Neural progenitor cell (in vitro differentiated cells): Measurements from ENCODE around the gene EYA4. TPM values are rescaled to one million over a fixed set of nuclear protein-coding genes. Genes with fewer than 3 reads are reported as not detected.

ENCODE experiments used
- DNase-seq: peaks from one replicate; pipeline ENCODE4 v3.0.0-alpha.2; 2016; ENCODE audit warnings: low spot score
- H2AFZ ChIP-seq: fragments of 200-600 bp; sonication (generic); replicated peaks from 2 replicates; pipeline ENCODE4 v1.6.1; 2016; ENCODE audit warnings: antibody characterized with exemption
- H3F3A ChIP-seq: fragments of 200-600 bp; sonication (generic); 2 replicates; pipeline ENCODE4 v1.6.1; 2016; ENCODE audit warnings: antibody characterized with exemption, low read depth
- H3K27ac ChIP-seq: fragments of 200-600 bp; sonication (generic); 2 replicates; pipeline ENCODE4 v1.5.1; 2016; ENCODE audit warnings: mild to moderate bottlenecking
- H3K27me3 ChIP-seq: fragments of 200-600 bp; sonication (generic); 2 replicates; pipeline ENCODE4 v1.6.1; 2016; ENCODE audit warnings: mild to moderate bottlenecking, moderate library complexity
- H3K36me3 ChIP-seq: fragments of 200-600 bp; sonication (generic); 2 replicates; pipeline ENCODE4 v1.5.1; 2016
- H3K4me1 ChIP-seq: fragments of 200-600 bp; sonication (generic); 2 replicates; pipeline ENCODE4 v1.6.1; 2016; ENCODE audit warnings: mixed run types
- H3K4me2 ChIP-seq: fragments of 200-600 bp; sonication (generic); 2 replicates; pipeline ENCODE4 v1.6.1; 2016
- H3K4me3 ChIP-seq: fragments of 200-600 bp; sonication (generic); 2 replicates; pipeline ENCODE4 v1.5.1; 2016
- H3K79me2 ChIP-seq: fragments of 200-600 bp; sonication (generic); 2 replicates; pipeline ENCODE4 v1.6.1; 2016; ENCODE audit warnings: low read depth
- H3K9ac ChIP-seq: fragments of 200-600 bp; sonication (generic); 2 replicates; pipeline ENCODE4 v1.6.1; 2016
- H3K9me3 ChIP-seq: fragments of 200-600 bp; sonication (generic); 2 replicates; pipeline ENCODE4 v1.5.1; 2016; ENCODE audit warnings: low read depth
- H4K20me1 ChIP-seq: fragments of 200-600 bp; sonication (generic); 2 replicates; pipeline ENCODE4 v1.6.1; 2016; ENCODE audit warnings: low read depth
- H3K27ac Mint-ChIP-seq: 3 replicates; pipeline ENCODE4 v1.8.0; 2021; ENCODE audit warnings: mixed read lengths
- H3K27me3 Mint-ChIP-seq: 2 replicates; pipeline ENCODE4 v1.8.0; 2022; ENCODE audit warnings: low read depth, mild to moderate bottlenecking, inconsistent platforms, moderate library complexity, mixed read lengths; ENCODE audit not compliant: insufficient read depth
- H3K36me3 Mint-ChIP-seq: 3 replicates; pipeline ENCODE4 v1.8.0; 2021; ENCODE audit warnings: mixed read lengths
- H3K4me1 Mint-ChIP-seq: 3 replicates; pipeline ENCODE4 v1.8.0; 2021; ENCODE audit warnings: mixed read lengths
- H3K4me3 Mint-ChIP-seq: 3 replicates; pipeline ENCODE4 v1.8.0; 2021; ENCODE audit warnings: mild to moderate bottlenecking, moderate library complexity, mixed read lengths
- H3K9me3 Mint-ChIP-seq: 3 replicates; pipeline ENCODE4 v1.8.0; 2020; ENCODE audit warnings: mixed read lengths
- CTCF ChIP-seq: fragments of 200-600 bp; sonication (generic); IDR thresholded peaks from 2 replicates; pipeline ENCODE4 v1.5.1; 2017; ENCODE audit warnings: antibody characterized with exemption, mild to moderate bottlenecking
- EZH2 ChIP-seq: fragments of 200-600 bp; sonication (generic); IDR thresholded peaks from 2 replicates; pipeline ENCODE4 v1.6.1; 2017; ENCODE audit warnings: antibody characterized with exemption, mild to moderate bottlenecking, moderate library complexity
- EZH2phosphoT487 ChIP-seq: fragments of 200-600 bp; sonication (generic); IDR thresholded peaks from 2 replicates; pipeline ENCODE4 v1.6.1; 2017; ENCODE audit warnings: antibody characterized with exemption
- total RNA-seq: library from RNA; depleted of rRNA; stranded (reverse); fragments of >200 nt; gene quantifications from 2 replicates; pipeline ENCODE4 v1.2.3, GENCODE V29; 2015; ENCODE audit warnings: low replicate concordance

The EYA4 gene
- total RNA-seq, 1 donor from 2014 or later, result 2.4 TPM

- peaks cover 11% of the 10 kb centered on the region for H3K4me1 Mint-ChIP-seq
These were observed 74.7 kb downstream of the EYA4 start for GRCh38 chr6:133315811-133316210.

GRCh38 chr6:133317704-133318103 is 76.5 kb downstream of the EYA4 start:
- TF ChIP-seq EZH2phosphoT487 (no peak), EZH2 (no peak), CTCF (no peak)
- H3K27ac Mint-ChIP-seq, result no peak overlapping the region
- no peaks in the 10 kb centered on the region for H3K36me3 Mint-ChIP-seq
- no peak for DNase-seq
- H3K4me1 Mint-ChIP-seq, result peaks cover 6% of the 10 kb centered on the region
- no peaks in the 10 kb centered on the region for H4K20me1 ChIP-seq
- H3K27me3 ChIP-seq, result no peaks in the 10 kb centered on the region
- peaks cover 11% of the 10 kb centered on the region for H3K4me1 ChIP-seq
- H3K4me3 ChIP-seq, result no peak overlapping the region
- no peak overlapping the region for H3K9ac ChIP-seq
- H3K4me3 Mint-ChIP-seq, result no peak overlapping the region
- H3K27ac ChIP-seq, result no peak overlapping the region
- H2AFZ ChIP-seq, result no peak overlapping the region
- H3K4me2 ChIP-seq, result no peak overlapping the region
- no peaks in the 10 kb centered on the region for H3K27me3 Mint-ChIP-seq
- no peaks in the 10 kb centered on the region for H3K9me3 ChIP-seq
- H3K36me3 ChIP-seq, result no peaks in the 10 kb centered on the region
- H3F3A ChIP-seq, result no peaks in the 10 kb centered on the region
- H3K79me2 ChIP-seq, result no peaks in the 10 kb centered on the region
- no peaks in the 10 kb centered on the region for H3K9me3 Mint-ChIP-seq

More at GRCh38 chr6:133315811-133316210, 74.7 kb downstream of the EYA4 start:
- peak overlapping the region; percentile 24 for H2AFZ ChIP-seq
- no peaks in the 10 kb centered on the region for H3K79me2 ChIP-seq
- peaks cover 2% of the 10 kb centered on the region for H3K27me3 Mint-ChIP-seq
- no peak overlapping the region for H3K27ac Mint-ChIP-seq
- H3K4me3 ChIP-seq, result no peak overlapping the region
- H3K4me3 Mint-ChIP-seq, result no peak overlapping the region
- H3K36me3 Mint-ChIP-seq, result no peaks in the 10 kb centered on the region
- no peaks in the 10 kb centered on the region for H3K9me3 ChIP-seq
- H3K4me1 ChIP-seq, result peaks cover 17% of the 10 kb centered on the region
- no peak for DNase-seq
- H3K27me3 ChIP-seq, result no peaks in the 10 kb centered on the region
- H3K9me3 Mint-ChIP-seq, result no peaks in the 10 kb centered on the region
- no peaks in the 10 kb centered on the region for H3K36me3 ChIP-seq
- H3K4me2 ChIP-seq, result no peak overlapping the region
- H3K27ac ChIP-seq, result no peak overlapping the region
- H4K20me1 ChIP-seq, result no peaks in the 10 kb centered on the region
- TF ChIP-seq EZH2, result no peak
- TF ChIP-seq EZH2phosphoT487, result no peak
- TF ChIP-seq CTCF, result no peak
- H3K9ac ChIP-seq, result no peak overlapping the region
- no peaks in the 10 kb centered on the region for H3F3A ChIP-seq

GRCh38 chr6:133326584-133326983 is 85.4 kb downstream of the EYA4 start:
- Histone ChIP-seq H2AFZ (no peak overlapping the region), H3K79me2 (no peaks in the 10 kb centered on the region), H3K27me3 (no peaks in the 10 kb centered on the region), H3K4me3 (no peak overlapping the region), H3K36me3 (no peaks in the 10 kb centered on the region), H3K4me1 (no peaks in the 10 kb centered on the region), H3K27ac (no peak overlapping the region), H4K20me1 (no peaks in the 10 kb centered on the region), H3F3A (no peaks in the 10 kb centered on the region), H3K9ac (no peak overlapping the region), H3K4me2 (no peak overlapping the region), H3K9me3 (no peaks in the 10 kb centered on the region)
- H3K4me1 Mint-ChIP-seq, result peaks cover 3% of the 10 kb centered on the region
- H3K27me3 Mint-ChIP-seq, result peaks cover 2% of the 10 kb centered on the region
- no peaks in the 10 kb centered on the region for H3K9me3 Mint-ChIP-seq
- TF ChIP-seq EZH2 (no peak), CTCF (no peak), EZH2phosphoT487 (no peak)
- no peak overlapping the region for H3K4me3 Mint-ChIP-seq
- DNase-seq, result no peak
- no peaks in the 10 kb centered on the region for H3K36me3 Mint-ChIP-seq
- no peak overlapping the region for H3K27ac Mint-ChIP-seq
